ENCODE results near the gene APBA3.
"Not testable (repeated sequence)": the region's sequence is repeated elsewhere in the genome, so short reads cannot be mapped to it uniquely, and the experiment has no call there.

The APBA3 gene

DNA sequence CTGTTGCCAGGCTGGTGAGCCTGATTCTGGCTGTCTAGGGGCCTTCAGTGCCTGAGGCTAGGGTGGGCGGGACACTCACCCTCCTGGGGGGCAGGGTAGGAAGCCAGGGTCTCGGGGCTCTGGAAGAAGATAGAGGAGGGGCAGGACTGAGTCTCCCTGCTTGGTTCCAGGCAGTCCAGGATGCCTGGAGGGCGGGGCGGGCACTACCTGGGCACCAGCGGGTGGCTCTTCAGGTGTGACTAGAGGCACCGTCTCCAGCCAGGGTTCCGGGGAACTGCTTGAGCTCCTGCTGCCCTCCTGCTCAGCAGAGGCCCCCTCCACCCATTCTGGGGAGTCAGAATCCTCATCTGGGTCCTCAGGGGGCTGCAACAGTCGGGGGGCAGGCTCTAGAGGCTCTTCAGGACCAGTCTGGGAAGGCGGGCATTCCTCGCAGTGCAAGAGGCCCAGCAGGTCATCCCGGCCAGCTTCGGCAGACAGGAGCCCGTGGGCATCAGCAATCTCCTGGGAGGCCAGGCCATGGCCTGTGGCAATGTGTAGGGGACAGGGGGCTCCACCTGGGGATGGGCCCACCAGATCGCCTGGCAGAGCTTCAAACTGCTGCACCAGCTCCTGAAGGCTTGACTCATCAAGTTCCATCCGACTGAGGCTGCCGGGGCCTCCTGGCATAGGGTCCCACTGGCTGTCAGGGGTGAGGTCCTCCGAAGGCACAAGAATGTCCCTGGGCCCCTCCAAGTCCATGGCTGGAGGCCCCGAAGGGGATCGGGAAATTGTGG, 1.8 kb downstream of the APBA3 start:
- no peak overlapping the region for H3K4me3 ChIP-seq (replicated peaks in 1 of 2; ENCODE audit: low read depth in 2 of 2, low read length in 2 of 2)
- TF ChIP-seq, protein P1, sequence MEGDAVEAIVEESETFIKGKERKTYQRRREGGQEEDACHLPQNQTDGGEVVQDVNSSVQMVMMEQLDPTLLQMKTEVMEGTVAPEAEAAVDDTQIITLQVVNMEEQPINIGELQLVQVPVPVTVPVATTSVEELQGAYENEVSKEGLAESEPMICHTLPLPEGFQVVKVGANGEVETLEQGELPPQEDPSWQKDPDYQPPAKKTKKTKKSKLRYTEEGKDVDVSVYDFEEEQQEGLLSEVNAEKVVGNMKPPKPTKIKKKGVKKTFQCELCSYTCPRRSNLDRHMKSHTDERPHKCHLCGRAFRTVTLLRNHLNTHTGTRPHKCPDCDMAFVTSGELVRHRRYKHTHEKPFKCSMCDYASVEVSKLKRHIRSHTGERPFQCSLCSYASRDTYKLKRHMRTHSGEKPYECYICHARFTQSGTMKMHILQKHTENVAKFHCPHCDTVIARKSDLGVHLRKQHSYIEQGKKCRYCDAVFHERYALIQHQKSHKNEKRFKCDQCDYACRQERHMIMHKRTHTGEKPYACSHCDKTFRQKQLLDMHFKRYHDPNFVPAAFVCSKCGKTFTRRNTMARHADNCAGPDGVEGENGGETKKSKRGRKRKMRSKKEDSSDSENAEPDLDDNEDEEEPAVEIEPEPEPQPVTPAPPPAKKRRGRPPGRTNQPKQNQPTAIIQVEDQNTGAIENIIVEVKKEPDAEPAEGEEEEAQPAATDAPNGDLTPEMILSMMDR (IDR thresholded peaks at IDR 0.05; ENCODE audit: low read depth, low read length) = no peak
- DNase-seq (ENCODE audit: low read depth in 2 of 2) = no peak

DNA sequence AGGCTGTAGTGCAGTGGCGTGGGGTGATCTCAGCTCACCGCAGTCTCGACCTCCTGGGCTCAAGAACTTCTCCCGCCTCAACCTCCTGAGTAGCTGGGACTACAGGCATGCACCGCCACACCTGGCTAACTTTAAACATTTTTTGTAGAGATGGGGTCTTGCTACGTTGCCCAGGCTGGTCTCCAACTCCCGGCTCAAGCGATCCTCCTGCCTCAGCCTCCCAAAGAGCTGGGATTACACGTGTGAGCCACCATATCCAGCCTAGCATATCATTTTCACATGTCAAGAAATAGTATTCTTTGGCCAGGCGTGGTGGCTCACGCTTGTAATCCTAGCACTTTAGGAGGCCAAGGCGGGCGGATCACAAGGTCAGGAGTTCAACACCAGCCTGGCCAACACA, 3.2 kb downstream of the APBA3 start:
- DNase-seq (ENCODE audit: low read depth in 2 of 2); H3K4me3 ChIP-seq (replicated peaks in 1 of 2; ENCODE audit: low read depth in 2 of 2, low read length in 2 of 2): not testable (repeated sequence)

DNA sequence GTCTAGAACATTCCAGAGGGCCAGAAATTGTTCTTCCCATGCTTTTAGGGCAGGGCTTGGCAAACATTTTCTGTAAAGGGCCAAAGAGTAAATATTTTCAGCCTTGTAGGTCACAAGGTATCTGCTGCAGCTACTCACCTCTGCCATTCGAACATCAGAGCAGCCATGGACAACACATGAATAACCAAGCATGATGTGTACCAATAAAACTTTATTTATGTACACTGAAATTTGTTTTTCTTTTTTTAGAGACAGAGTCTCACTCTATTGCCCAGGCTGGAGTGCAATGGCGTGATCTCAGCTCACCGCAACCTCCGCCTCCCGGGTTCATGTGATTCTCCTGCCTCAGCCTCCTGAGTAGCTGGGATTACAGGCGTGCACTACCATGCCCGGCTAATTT, 3.8 kb downstream of the APBA3 start:
- not testable (repeated sequence) for H3K4me3 ChIP-seq (replicated peaks in 1 of 2; ENCODE audit: low read depth in 2 of 2, low read length in 2 of 2); DNase-seq (ENCODE audit: low read depth in 2 of 2)

DNA sequence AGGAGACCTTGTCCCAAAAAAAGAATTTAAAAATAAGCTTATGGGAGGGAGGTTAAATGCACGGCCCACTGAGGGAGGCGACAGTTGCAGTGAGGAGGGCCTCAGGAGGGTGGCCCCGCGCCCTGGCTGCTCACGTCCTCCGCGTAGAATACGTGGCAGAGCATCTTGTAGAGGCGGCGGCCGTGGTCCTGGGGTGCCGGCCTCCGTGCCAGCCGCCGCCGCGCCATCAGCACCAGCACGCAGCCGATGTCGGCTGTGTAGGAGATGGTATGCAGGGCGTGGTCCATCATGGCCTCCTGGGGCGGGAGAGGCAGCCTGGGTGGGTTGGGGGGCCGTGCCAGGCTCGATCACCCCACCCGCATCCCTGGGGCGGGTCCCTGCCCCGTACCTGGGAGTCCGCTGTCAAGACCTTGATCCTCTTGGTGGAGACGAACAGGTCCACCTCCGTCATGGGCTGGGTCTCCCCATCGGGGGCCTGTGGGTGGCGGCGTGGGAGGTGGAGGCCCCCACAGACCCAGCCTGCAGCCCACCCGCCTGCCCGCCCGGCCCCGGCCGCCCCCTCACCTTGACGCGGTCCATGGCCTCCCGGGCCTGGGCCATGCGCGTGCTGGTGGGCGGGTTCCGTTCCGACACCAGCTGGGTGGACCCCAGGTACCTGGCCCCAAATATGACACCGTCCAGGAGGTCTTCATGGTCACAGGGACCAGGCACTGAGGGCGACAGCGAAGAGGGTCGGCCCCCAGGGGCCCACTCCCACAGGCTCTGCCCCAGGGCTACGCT, 7.7 kb downstream of the APBA3 start:
- no peak overlapping the region for H3K4me3 ChIP-seq (replicated peaks in 1 of 2; ENCODE audit: low read depth in 2 of 2, low read length in 2 of 2)
- no peak for DNase-seq (ENCODE audit: low read depth in 2 of 2)
- TF ChIP-seq, protein P1 (IDR thresholded peaks at IDR 0.05; ENCODE audit: low read depth, low read length) = no peak

DNA sequence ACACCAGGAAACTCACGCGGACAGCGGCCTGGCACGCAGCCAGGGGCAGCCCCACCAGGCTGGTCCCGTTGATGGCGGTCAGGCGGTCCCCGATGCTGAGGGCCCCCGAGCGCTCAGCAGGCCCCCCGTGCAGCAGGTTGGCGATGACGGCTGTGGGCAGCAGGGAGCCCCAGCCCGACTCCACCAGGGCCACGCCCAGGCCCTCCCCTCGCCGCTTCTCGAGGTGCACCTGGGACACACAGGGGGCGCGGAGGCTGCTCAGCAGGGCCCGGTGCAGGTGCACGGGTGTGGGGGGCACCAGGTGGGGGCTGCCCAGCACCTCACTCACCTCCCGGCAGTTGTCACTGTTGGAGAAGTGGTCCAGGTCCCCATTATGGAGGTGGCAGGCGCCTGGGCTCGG, 9.0 kb downstream of the APBA3 start:
- no peak overlapping the region for H3K4me3 ChIP-seq (replicated peaks in 1 of 2; ENCODE audit: low read depth in 2 of 2, low read length in 2 of 2)
- TF ChIP-seq, protein P1 (IDR thresholded peaks at IDR 0.05; ENCODE audit: low read depth, low read length) = no peak
- no peak for DNase-seq (ENCODE audit: low read depth in 2 of 2)

DNA sequence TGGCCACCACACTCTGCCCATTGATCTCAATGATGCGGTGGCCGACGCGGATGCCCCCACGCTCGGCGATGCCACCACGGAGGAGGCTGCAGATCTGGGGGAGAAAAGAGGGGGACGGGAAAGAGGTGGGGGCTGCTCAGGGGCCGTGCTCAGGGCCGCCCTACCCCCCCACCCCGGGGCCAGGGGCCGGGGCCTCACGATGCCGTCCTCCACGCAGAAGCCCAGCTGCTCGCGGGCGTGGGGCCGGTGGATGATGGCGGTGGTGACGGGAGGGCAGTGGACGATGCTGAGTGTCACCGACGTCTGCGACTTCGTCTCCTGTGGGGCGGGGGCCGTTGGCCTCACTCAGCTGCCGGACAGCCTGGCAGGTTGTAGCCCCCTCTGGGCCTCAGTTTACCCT, 10.3 kb downstream of the APBA3 start:
- no peak for DNase-seq (ENCODE audit: low read depth in 2 of 2)
- no peak overlapping the region for H3K4me3 ChIP-seq (replicated peaks in 1 of 2; ENCODE audit: low read depth in 2 of 2, low read length in 2 of 2)
- TF ChIP-seq, protein P1 (IDR thresholded peaks at IDR 0.05; ENCODE audit: low read depth, low read length) = no peak

DNA sequence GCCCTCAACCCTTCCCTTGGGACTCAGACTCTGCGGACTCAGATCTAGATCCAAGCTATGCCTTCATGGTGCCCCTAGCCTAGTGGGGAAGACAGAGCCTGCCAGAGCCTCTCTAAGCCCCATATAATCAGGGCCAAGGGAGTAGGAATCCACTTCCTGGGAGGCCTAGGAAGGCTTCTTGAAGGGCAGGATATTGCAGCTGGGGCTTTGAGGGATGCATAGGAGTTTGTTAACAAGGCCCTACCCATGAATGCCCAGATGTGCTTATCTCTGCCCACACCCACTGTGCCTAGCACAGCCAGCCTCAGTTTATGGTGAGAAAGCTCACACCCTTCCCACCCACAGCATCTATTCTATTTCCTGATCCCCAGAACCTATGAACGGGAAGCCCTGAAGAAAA, 11.3 kb downstream of the APBA3 start:
- DNase-seq (ENCODE audit: low read depth in 2 of 2) = no peak
- TF ChIP-seq, protein P1 (IDR thresholded peaks at IDR 0.05; ENCODE audit: low read depth, low read length) = no peak
- H3K4me3 ChIP-seq (replicated peaks in 1 of 2; ENCODE audit: low read depth in 2 of 2, low read length in 2 of 2) = no peak overlapping the region
